Loucy (cell line): ENCODE measurements around the gene EIPR1.

ENCODE experiments used
- H2AFZ ChIP-seq: fragments of 200-600 bp; sonication (generic); 2 replicates; pipeline ENCODE4 v1.6.0; 2016; ENCODE audit warnings: antibody characterized with exemption, mild to moderate bottlenecking, low read length, moderate library complexity
- H3F3A ChIP-seq: fragments of 200-600 bp; 2 replicates; pipeline ENCODE4 v1.6.0; 2016; ENCODE audit warnings: antibody characterized with exemption, low read depth, mild to moderate bottlenecking
- H3K27me3 ChIP-seq: fragments of 200-600 bp; sonication (generic); 2 replicates; pipeline ENCODE4 v1.6.1; 2014; ENCODE audit warnings: low read length, mild to moderate bottlenecking; ENCODE audit not compliant: insufficient read depth, poor library complexity, severe bottlenecking
- H3K36me3 ChIP-seq: fragments of 200-600 bp; sonication (generic); 2 replicates; pipeline ENCODE4 v1.6.1; 2016; ENCODE audit warnings: low read length; ENCODE audit not compliant: insufficient read depth
- H3K4me1 ChIP-seq: fragments of 200-600 bp; sonication (generic); 2 replicates; pipeline ENCODE4 v1.5.1; 2014; ENCODE audit warnings: low read length, mild to moderate bottlenecking; ENCODE audit not compliant: insufficient read depth, poor library complexity, severe bottlenecking
- H3K4me2 ChIP-seq: fragments of 200-600 bp; sonication (generic); 2 replicates; pipeline ENCODE4 v1.6.0; 2014; ENCODE audit warnings: antibody characterized with exemption, low read length, low read depth, mild to moderate bottlenecking; ENCODE audit not compliant: poor library complexity, severe bottlenecking
- H3K4me3 ChIP-seq: fragments of 200-600 bp; sonication (generic); 2 replicates; pipeline ENCODE4 v1.5.1; 2014; ENCODE audit warnings: low read length, mild to moderate bottlenecking, mixed read lengths; ENCODE audit not compliant: poor library complexity, severe bottlenecking
- H3K79me2 ChIP-seq: fragments of 200-600 bp; sonication (generic); 2 replicates; pipeline ENCODE4 v1.6.1; 2014; ENCODE audit warnings: low read length; ENCODE audit not compliant: insufficient read depth
- H3K9ac ChIP-seq: fragments of 200-600 bp; sonication (generic); 2 replicates; pipeline ENCODE4 v1.6.0; 2014; ENCODE audit warnings: mild to moderate bottlenecking, low read depth, low read length, moderate library complexity; ENCODE audit not compliant: poor library complexity, severe bottlenecking
- H3K9me2 ChIP-seq: fragments of 200-600 bp; sonication (generic); replicated peaks from 2 replicates; pipeline ENCODE4 v1.6.1; 2016; ENCODE audit warnings: low read depth, low read length, mixed read lengths
- H3K9me3 ChIP-seq: fragments of 200-600 bp; sonication (generic); 2 replicates; pipeline ENCODE4 v1.6.1; 2014; ENCODE audit warnings: mild to moderate bottlenecking, antibody characterized with exemption, low read length, low read depth; ENCODE audit not compliant: insufficient read depth
- H4K20me1 ChIP-seq: fragments of 200-600 bp; sonication (generic); 2 replicates; pipeline ENCODE4 v1.6.0; 2014; ENCODE audit warnings: antibody characterized with exemption, low read length, mild to moderate bottlenecking; ENCODE audit not compliant: insufficient read depth, poor library complexity, severe bottlenecking
- CTCF ChIP-seq: fragments of 200-600 bp; sonication (generic); conservative IDR thresholded peaks from 2 replicates; pipeline ENCODE4 v1.5.1; 2014; ENCODE audit warnings: mild to moderate bottlenecking, antibody characterized with exemption, low read length
- EZH2phosphoT487 ChIP-seq: fragments of 200-600 bp; IDR thresholded peaks from 2 replicates; pipeline ENCODE4 v1.6.1; 2018; ENCODE audit warnings: antibody characterized with exemption, mild to moderate bottlenecking, moderate library complexity, borderline replicate concordance

EIPR1 gene

GRCh38 chr2:3317871-3318590 lies 59.6 kb downstream of the EIPR1 start:
- peaks cover 6% of the 10 kb centered on the region; the same call in 1 of the 2 replicates for H3K79me2 ChIP-seq

DNA sequence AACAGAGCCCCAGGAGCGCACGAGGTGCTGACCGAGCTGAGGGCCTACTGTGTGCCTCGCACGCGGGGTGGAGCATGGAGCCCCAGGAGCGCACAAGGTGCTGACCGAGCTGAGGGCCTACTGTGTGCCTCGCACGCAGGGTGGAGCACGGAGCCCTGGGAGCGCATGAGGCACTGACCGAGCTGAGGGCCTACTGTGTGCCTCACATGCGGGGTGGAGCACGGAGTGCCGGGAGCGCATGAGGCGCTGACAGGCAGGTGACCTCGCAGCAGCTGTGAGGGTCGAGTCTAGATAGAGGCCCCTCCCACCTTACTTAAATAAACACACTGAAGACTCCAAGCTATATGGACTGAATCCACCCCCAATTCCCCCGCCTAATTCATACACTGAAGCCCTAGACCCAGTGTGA lies 60.3 kb downstream of the EIPR1 start:
- H3K4me2 ChIP-seq: no peak overlapping the region
- H3K79me2 ChIP-seq: peaks cover 6% of the 10 kb centered on the region; the same call in 1 of the 2 replicates
- H3K9ac ChIP-seq: no peak overlapping the region
- H2AFZ ChIP-seq: no peak overlapping the region
- no peaks in the 10 kb centered on the region for H3K9me3 ChIP-seq
- H3K9me2 ChIP-seq: no peaks in the 10 kb centered on the region
- H3F3A ChIP-seq: 0 out of 2 replicates have a peak, but pooled peaks cover 3% of the 10 kb centered on the region
- peaks cover 9% of the 10 kb centered on the region; the same call in 1 of the 2 replicates for H3K36me3 ChIP-seq
- TF ChIP-seq CTCF: no peak
- no peak for TF ChIP-seq EZH2phosphoT487
- H3K4me3 ChIP-seq: no peak overlapping the region
- H3K4me1 ChIP-seq: no peaks in the 10 kb centered on the region
- no peaks in the 10 kb centered on the region for H4K20me1 ChIP-seq
- H3K27me3 ChIP-seq: no peaks in the 10 kb centered on the region

More at GRCh38 chr2:3317871-3318590, 59.6 kb downstream of the EIPR1 start:
- no peaks in the 10 kb centered on the region for H3K9me3 ChIP-seq
- 0 out of 2 replicates have a peak, but pooled peaks cover 3% of the 10 kb centered on the region for H3F3A ChIP-seq
- H4K20me1 ChIP-seq: no peaks in the 10 kb centered on the region
- no peak overlapping the region for H3K4me3 ChIP-seq
- TF ChIP-seq EZH2phosphoT487: no peak
- TF ChIP-seq CTCF: no peak
- no peak overlapping the region for H2AFZ ChIP-seq
- no peaks in the 10 kb centered on the region for H3K9me2 ChIP-seq
- H3K4me1 ChIP-seq: no peaks in the 10 kb centered on the region
- peaks cover 9% of the 10 kb centered on the region; the same call in 1 of the 2 replicates for H3K36me3 ChIP-seq
- no peak overlapping the region for H3K4me2 ChIP-seq
- no peak overlapping the region for H3K9ac ChIP-seq
- no peaks in the 10 kb centered on the region for H3K27me3 ChIP-seq

GRCh38 chr2:3316456-3317276 lies 61.0 kb downstream of the EIPR1 start:
- H2AFZ ChIP-seq: no peak overlapping the region
- H4K20me1 ChIP-seq: no peaks in the 10 kb centered on the region
- no peak overlapping the region for H3K4me2 ChIP-seq
- H3K27me3 ChIP-seq: no peaks in the 10 kb centered on the region
- no peak overlapping the region for H3K4me3 ChIP-seq
- no peaks in the 10 kb centered on the region for H3K4me1 ChIP-seq
- H3F3A ChIP-seq: 0 out of 2 replicates have a peak, but pooled peaks cover 3% of the 10 kb centered on the region
- H3K9me2 ChIP-seq: no peaks in the 10 kb centered on the region
- peaks cover 6% of the 10 kb centered on the region; the same call in 1 of the 2 replicates for H3K79me2 ChIP-seq
- H3K9me3 ChIP-seq: no peaks in the 10 kb centered on the region
- no peak overlapping the region for H3K9ac ChIP-seq
- TF ChIP-seq CTCF (no peak), EZH2phosphoT487 (no peak)
- peaks cover 9% of the 10 kb centered on the region; the same call in 1 of the 2 replicates for H3K36me3 ChIP-seq
